ENCODE results near the gene LRBA.
A peak's percentile ranks its signal among the peaks of the same experiment; 100 is the strongest.
"Not testable (repeated sequence)": the region's sequence is repeated elsewhere in the genome, so short reads cannot be mapped to it uniquely, and the experiment has no call there.

Gene LRBA

DNA sequence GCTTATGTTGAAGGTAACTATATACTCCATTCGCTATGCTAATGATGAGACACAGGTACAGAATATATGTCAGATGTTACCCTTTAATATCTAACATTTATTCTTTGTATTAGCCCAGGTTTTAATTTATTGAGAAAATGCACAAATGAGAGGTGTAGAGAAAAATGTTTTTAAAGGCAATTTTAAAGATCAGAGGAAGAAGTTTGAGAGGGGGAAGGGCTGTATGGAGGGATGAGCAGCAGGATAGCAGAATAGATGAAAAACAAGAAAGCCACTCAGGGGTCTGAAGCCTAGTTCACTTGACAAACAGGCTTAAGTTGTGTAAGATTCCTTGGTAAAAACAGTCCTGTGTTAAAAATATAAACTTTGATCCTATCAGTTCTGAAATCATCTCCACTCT, 429.5 kb downstream of the LRBA start:
- no peak for DNase-seq (ENCODE audit: low spot score)

DNA sequence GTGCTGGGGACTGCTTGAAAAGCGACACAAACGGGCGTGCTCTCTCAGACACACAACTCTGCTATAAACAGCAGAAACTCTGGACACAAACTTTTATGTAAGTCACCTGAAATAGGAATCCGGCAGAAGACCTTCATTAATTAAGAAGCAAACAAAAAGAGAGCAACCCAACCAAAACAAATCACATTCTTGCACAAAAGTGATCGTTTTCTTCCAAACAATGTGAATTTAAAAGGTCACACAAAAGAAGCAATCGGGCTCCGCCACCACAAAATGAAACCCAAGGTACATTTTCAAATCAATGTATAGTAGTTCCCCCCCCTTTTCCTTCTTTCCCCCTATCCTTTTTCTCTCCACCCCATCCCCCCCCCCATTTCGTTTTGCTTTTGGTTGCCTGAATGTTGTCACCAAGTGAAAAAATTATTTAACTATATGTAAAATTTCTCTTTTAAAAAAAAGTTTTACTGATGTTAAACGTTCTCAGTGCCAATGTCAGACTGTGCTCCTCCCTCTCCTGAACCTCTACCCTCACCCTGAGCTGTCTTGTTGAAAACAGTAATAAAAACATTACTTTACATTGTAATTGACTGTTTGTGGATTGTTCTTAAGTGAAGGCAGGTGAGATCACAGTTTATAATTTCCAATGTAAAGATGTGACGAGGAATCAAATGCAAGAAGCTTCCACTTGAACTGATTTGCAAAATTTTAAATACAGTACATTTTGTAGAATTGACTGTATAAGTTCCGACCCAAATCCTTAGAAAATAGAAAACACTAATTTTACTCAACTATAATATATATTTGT, 430.8 kb downstream of the LRBA start:
- DNase-seq (ENCODE audit: low spot score): no peak

GRCh38 chr4:150583287-150584110, 431.6 kb downstream of the LRBA start:
- peak; percentile 67 for DNase-seq (ENCODE audit: low spot score)

GRCh38 chr4:150582873-150583286, 432.2 kb downstream of the LRBA start:
- DNase-seq (ENCODE audit: low spot score): peak; percentile 59

DNA sequence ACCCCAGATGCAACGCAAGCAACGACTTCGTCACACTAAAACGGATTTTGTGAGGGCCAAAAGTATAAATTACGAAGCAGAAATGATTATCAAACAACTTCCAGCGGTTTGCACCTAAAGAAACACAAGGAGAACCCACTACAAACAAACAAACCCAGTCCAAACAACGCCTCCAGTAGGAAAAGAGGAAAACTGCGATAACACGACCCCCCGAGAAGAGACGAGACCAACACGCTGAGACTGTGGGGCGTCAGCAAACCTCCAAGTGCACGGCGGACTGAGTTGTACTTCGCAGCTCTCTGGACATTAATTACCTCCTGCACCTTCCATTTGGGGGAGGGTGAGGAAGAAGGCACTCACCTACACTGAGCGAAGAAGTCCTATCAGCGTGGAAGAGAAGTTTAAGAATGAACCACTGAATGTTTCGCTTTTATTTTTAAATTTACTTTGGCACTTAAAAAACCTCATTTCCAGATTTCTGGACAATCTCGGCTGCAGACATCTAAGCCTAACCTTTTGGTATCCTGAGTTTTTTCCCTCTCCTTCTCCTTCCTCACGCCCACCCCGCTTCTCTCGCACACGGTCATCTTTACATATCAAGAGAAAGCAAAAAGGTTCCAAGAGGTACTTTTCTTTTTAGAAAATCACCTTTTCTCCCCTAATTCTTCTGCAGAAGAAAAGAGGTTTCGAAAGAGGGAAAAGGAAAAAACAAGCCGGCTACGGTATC, 432.8 kb downstream of the LRBA start, which contains the start of gene MAB21L2:
MAB21L2 (plus strand) TSS at position 6 of the 727 bp plus-strand sequence. CDS start 879 bp downstream, outside the sequence.
- DNase-seq (ENCODE audit: low spot score): peak; percentile 56

- DNase-seq (ENCODE audit: low spot score): peak; percentile 77
Observed at GRCh38 chr4:150581641-150582051, 433.4 kb downstream of the LRBA start.

DNA sequence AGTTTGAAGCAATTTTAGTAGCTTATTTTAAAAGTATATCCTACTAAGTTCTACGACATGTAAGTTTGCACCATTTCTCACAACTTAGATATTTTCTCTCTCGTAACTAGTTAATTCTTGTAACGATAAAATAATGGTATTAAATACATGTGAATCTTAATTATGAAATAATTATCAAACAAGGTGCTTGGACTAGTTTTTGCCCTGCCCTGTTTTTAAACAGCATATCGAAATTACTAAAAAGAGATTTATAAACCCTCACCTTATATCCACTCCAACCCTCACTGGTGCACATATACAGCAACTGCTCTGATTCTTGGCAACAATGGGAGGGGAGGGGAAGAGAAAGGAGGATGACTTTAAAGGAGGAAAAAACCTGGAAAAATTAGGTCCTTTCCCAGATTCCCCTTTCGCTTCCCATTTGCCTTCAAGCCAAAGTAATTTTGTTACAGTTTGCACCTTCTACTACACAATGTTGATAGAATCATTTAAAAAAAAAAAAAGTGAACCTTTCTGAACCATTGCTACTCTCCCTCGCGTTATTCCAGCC, 434.0 kb downstream of the LRBA start:
- no peak for DNase-seq (ENCODE audit: low spot score)

DNA sequence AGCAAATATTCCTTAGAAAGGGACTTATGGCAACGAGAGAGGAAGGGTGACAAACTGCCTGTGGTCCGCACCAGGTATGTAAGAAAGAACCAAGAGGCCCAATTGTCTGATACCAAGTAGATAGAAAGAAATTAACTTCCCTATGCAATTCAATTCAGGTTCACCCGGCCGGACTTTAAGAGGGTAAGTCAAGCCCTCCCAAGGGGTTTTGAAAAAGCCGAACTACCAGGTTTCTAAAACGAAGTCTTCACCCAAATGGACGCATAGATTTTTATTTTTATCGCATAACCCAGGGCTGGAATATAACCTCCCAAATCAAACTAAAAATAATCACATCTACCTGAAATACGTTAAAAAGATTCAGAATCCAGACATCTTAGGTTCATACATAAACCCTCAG, 434.8 kb downstream of the LRBA start:
- DNase-seq (ENCODE audit: low spot score): no peak

DNA sequence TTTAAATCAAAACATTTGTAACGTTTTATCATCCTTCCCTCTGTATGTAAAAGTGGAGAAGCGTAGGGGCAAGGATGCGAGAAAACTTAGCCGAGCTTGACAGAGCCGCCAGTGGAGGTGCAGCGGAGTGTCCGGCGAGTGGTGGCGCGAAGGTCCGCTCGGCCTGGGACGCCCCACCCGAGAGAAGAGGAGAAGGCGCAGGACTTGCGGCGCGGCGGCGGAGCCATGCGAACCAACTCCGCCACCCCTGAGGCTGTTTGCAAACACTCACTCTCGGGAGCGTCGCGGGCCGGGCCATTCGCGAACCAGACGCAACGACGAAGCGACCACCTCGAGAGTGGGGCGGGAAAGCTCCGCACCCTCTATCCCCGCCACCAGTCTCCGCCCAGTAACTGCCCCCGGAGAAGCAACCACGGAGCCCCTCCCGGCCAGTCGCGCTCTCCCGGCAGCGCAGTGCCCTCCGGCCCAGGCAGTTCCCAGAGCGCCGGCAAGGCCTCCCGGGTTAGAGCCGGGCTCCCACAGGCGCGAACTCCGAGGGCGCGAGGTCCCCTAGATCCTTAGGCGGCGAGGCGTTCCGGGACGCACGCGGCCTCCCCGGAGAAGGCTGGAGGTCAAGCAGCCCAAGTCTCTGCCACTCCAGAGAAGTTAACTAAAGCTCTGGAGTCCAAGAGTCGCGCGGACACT, 435.4 kb downstream of the LRBA start:
- peak; percentile 74 for DNase-seq (ENCODE audit: low spot score)

DNA sequence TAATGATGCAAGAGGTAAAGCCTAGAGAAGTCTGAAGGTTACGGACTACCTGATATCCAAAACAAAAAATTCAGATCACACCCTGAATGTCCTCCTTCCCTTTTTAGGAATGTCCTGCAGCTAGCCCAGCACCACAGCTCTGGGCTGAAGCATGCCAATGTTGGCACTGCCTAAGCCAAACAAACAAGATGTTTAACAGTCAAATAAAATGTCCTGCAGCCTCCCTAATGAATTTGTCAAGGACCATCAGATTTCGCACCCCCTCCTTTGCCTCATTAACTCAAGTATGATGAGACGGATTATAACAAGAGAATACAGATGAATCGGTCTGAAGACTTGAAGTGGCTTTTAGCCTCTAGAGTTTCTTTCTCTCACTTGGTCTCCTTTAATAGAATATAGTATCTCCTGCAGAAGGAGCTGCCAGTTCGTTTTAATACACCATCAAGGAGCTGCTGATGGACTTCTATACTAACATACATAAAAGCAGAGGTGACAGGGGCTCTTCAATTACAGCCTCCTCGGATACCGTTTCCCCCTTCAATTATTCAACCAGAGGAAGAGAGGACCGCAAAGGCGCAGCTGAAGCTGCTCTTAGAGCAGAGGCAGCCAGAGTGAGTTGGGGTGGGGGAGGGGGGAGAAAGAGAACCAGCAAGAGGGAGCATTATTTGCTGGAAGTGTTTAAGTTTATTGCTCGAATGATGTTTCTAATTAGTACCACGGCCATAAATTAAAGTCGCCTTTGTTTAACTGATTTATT, 436.2 kb downstream of the LRBA start:
- peak; percentile 58 for DNase-seq (ENCODE audit: low spot score)

DNA sequence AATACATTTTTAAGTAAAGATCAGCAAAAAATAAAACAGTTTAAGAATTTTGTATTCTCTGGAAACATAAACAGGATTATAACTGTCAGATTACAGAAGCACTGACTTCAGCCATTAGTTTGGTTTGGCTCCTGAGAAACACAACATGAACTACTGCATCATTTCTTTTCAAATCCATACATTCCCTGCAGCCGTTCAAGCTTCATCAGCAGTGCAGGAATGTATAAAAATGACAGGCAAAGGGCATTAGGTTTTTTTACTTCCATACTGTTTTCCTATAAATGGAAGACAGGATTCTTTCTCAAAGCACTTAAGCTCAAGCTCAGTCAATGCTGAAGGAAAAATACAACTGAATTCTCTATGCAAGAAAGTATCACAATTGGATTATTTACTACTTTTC, 437.3 kb downstream of the LRBA start:
- DNase-seq (ENCODE audit: low spot score): no peak

DNA sequence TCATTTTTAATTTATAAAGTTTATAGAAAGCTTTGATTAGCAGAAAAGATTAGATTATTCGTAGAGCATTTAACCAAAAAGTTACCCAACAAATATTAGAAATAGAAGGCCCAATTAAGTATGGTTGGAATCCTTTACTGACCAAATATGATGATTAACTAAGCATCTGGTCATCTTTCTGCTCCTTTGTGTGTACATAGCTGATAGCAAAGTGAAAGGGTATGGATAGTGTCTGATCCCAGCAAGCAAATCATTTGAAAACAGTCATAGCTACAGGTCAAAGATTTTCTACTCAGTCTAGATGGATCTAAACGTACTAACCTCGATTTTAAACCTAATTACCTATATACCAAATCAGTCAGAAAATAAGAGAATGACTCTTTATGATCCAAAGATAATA, 440.4 kb downstream of the LRBA start:
- DNase-seq (ENCODE audit: low spot score): no peak

DNA sequence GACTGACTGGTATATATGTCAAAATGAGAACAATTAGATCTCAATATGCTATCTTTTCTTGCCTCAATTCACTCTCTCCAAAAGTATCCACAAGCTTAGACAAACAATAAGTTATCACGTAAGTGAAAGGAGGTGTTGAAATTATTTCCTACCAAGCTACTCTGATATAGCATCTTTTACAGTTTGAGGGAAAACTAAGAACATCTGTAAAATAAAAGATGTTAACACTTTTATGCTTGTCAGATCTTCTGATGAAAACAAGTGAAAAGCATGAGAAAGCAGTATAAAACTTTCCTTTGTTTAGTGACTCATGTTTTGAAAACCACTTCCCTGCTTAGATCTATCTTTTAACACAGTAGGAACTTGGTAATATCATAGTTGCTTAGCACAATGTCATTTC, 441.6 kb downstream of the LRBA start:
- no peak for DNase-seq (ENCODE audit: low spot score)

DNA sequence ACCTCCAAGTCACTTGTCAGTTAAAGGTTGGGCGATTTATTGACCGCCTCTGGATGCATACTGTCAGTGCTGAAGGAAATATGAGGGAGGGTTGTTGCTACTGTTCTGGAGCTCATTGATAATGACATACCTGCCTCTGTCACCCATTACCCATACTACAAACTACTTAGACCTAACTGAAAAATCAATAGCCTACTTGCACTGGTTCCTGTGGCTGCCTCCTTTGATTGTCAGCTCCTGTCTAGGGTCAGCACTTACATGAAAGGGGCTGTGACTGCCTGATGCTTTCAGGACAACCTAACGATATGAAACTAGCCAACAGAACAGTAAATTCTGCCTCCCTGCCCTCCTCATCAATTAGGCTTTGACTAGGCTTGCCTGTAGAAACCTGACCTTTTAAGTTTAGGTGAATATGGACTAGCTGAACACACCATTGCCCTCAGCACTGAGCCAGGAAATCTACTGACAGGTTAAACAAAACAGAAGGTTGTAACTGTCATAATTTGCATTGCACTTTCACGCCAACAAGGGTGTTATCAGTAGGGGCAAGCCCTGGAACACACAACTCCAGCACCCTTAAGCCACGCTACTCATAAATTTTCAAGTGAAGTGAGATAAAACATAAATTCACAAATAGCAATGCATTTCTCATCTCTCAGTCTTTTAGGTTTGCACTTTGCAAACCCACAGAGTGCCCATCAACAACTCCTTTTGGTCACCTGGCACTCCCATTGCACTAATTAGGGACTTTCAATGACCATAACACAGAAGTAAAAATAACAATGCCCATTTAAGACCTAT, 442.2 kb downstream of the LRBA start:
- DNase-seq (ENCODE audit: low spot score): no peak

GRCh38 chr4:150570862-150571261, 444.2 kb downstream of the LRBA start:
- DNase-seq (ENCODE audit: low spot score): no peak

DNA sequence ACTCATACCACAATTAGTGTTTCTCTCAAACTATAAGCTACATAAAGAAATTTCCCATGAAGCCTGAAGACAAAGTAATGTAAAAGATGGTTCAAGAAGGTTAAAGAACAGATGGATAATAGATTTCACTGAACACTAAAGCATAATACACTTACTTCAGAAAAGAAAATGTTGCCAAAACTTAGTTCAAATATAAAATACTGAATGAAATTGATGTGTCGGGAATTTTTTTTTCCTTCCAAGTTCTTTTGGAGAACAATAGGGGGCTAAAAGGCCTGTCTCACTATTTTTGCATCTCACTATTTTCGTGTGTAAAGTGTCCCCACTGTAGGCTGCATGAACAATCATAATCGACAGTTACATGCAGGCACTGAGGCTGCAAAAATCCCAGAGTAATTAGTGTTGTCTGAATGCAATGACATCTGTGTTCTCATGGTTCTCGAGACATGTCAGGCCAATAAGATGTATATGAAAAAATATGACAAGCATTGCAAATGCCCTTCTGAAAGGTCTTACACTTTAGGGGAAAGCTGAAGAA, 445.0 kb downstream of the LRBA start:
- DNase-seq (ENCODE audit: low spot score): no peak

DNA sequence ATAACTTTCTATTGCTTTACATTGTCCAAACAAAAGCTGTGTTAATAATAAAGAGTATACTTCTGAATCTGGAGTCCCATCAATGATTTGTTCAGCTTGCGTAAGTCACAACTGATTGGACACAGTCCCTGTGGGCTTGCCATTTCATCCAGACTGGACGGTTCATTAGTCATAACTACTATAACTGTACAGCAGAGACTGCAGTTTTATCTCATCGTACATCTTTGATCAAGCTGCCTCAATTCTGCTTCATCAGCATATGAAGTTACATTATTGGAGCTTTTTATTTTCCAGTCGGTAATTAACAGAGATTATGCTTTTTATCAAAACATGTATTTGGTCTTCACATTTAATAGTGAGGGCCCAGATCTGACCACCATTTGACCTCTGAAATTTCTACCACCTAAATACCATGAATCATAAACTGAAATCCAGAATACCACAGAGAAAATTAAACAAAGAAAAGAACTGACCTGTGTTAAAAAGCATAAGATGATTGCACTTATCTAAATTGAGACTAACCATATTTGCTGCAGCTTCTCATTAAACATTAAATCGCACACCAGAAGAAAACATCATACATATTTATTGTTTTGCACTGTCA, 445.6 kb downstream of the LRBA start:
- DNase-seq (ENCODE audit: low spot score): no peak

- DNase-seq (ENCODE audit: low spot score): no peak
Observed at GRCh38 chr4:150567070-150567469, 448.0 kb downstream of the LRBA start.

DNA sequence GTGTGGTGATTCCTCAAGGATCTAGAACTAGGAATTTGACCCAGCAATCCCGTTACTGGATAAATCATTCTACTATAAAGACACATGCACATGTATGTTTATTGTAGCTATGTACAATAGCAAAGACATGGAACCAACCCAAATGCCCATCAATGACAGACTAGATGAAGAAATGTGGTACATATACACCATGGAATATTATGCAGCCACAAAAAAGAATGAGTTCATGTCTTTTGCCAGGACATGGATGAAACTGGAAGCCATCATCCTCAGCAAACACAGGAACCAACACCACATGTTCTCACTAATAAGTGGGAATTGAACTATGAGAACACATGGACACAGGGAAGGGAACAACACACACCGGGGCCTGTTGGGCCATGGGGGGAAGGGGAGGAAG, 450.1 kb downstream of the LRBA start:
- DNase-seq (ENCODE audit: low spot score): not testable (repeated sequence)
